ENCODE measurements around the gene TMPRSS3.

The TMPRSS3 gene

DNA sequence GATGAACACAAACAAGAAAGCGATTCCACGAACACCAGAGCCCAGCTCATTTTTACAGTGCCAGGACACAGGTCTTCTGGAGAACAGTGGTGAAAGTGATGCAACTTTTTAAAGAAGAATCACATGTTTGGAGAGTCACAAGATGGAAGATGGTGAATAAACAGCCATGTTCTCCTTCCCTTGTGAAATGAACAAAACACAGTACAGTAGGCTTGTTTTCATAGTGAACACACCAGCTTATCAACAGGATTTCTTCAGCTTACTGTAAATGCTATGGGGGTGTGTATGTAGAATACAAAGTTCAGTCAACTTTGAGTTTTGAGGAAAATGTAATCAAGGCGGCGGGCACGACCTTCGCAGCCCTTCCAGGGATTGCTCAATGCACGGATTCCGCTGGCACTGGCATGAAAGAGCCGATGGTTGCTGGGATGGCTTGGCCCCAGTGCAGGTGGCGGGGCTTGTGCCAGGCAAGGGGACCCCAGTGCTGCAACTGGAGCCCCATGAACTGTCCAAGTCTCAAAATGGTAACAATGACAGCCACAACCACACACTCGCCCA is 9.7 kb downstream of the TMPRSS3 start:
- H3K9me3 ChIP-seq (ENCODE audit: control insufficient read depth, insufficient read depth, low read length) = no peaks in the 10 kb centered on the region
- peaks cover 26% of the 10 kb centered on the region for H3K27me3 ChIP-seq (ENCODE audit: control insufficient read depth, low read length)
- no peaks in the 10 kb centered on the region for H3K79me2 ChIP-seq (ENCODE audit: control insufficient read depth, low read length)
- H3K4me1 ChIP-seq (ENCODE audit: control insufficient read depth, low read length) = peaks cover 15% of the 10 kb centered on the region
- H3K9me2 ChIP-seq (replicated peaks; ENCODE audit: control insufficient read depth, low read length) = no peaks in the 10 kb centered on the region
- H3K27ac ChIP-seq (ENCODE audit: low read depth, low read length) = no peak overlapping the region
- TF ChIP-seq, protein P1, sequence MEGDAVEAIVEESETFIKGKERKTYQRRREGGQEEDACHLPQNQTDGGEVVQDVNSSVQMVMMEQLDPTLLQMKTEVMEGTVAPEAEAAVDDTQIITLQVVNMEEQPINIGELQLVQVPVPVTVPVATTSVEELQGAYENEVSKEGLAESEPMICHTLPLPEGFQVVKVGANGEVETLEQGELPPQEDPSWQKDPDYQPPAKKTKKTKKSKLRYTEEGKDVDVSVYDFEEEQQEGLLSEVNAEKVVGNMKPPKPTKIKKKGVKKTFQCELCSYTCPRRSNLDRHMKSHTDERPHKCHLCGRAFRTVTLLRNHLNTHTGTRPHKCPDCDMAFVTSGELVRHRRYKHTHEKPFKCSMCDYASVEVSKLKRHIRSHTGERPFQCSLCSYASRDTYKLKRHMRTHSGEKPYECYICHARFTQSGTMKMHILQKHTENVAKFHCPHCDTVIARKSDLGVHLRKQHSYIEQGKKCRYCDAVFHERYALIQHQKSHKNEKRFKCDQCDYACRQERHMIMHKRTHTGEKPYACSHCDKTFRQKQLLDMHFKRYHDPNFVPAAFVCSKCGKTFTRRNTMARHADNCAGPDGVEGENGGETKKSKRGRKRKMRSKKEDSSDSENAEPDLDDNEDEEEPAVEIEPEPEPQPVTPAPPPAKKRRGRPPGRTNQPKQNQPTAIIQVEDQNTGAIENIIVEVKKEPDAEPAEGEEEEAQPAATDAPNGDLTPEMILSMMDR (IDR thresholded peaks at IDR 0.05; ENCODE audit: low read depth, low read length, poor library complexity, severe bottlenecking) = no peak
- no peak for TF ChIP-seq EZH2phosphoT487 (IDR thresholded peaks at IDR 0.05; ENCODE audit: borderline replicate concordance, low read length)
- no peaks in the 10 kb centered on the region for H4K20me1 ChIP-seq (ENCODE audit: control insufficient read depth, insufficient read depth, low read depth, low read length)
- no peaks in the 10 kb centered on the region for H3K36me3 ChIP-seq (ENCODE audit: control insufficient read depth, low read length)
- no peak overlapping the region for H3K4me3 ChIP-seq (ENCODE audit: low read length)
- no peak overlapping the region for H3K4me2 ChIP-seq (ENCODE audit: low read length)
- H3F3A ChIP-seq (ENCODE audit: control insufficient read depth, insufficient read depth) = no peaks in the 10 kb centered on the region

DNA sequence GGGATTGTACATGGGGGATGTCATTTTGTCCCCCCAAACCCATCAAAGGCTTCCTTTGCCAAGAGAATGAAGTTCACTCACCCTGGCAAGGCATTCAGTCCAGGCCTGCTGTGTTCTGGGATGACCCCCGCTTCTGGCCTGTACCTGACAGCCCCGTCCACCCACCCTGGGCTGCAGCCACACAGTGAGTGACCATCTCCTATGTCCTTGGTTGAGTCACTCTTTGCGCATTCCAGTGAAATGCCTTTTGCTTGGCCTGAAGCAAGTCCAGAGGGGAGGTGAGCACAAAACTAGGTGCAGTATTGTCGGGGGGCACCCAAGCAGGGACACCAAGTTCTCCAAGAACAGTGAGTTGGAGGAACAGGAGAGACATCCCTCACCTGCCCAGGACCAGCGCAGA is 10.2 kb downstream of the TMPRSS3 start:
- H3K27ac ChIP-seq (ENCODE audit: low read depth, low read length) = no peak overlapping the region
- no peak overlapping the region for H3K4me2 ChIP-seq (ENCODE audit: low read length)
- no peaks in the 10 kb centered on the region for H3K9me2 ChIP-seq (replicated peaks; ENCODE audit: control insufficient read depth, low read length)
- TF ChIP-seq, protein P1 (IDR thresholded peaks at IDR 0.05; ENCODE audit: low read depth, low read length, poor library complexity, severe bottlenecking) = no peak
- TF ChIP-seq EZH2phosphoT487 (IDR thresholded peaks at IDR 0.05; ENCODE audit: borderline replicate concordance, low read length) = no peak
- no peaks in the 10 kb centered on the region for H3K9me3 ChIP-seq (ENCODE audit: control insufficient read depth, insufficient read depth, low read length)
- peaks cover 24% of the 10 kb centered on the region for H3K27me3 ChIP-seq (ENCODE audit: control insufficient read depth, low read length)
- H3K79me2 ChIP-seq (ENCODE audit: control insufficient read depth, low read length) = no peaks in the 10 kb centered on the region
- H4K20me1 ChIP-seq (ENCODE audit: control insufficient read depth, insufficient read depth, low read depth, low read length) = no peaks in the 10 kb centered on the region
- peaks cover 15% of the 10 kb centered on the region for H3K4me1 ChIP-seq (ENCODE audit: control insufficient read depth, low read length)
- H3F3A ChIP-seq (ENCODE audit: control insufficient read depth, insufficient read depth) = no peaks in the 10 kb centered on the region
- no peaks in the 10 kb centered on the region for H3K36me3 ChIP-seq (ENCODE audit: control insufficient read depth, low read length)
- H3K4me3 ChIP-seq (ENCODE audit: low read length) = no peak overlapping the region

GRCh38 chr21:42384989-42385388 is 10.9 kb downstream of the TMPRSS3 start:
- no peaks in the 10 kb centered on the region for H3K9me3 ChIP-seq (ENCODE audit: control insufficient read depth, insufficient read depth, low read length)
- no peak overlapping the region for H3K4me3 ChIP-seq (ENCODE audit: low read length)
- no peaks in the 10 kb centered on the region for H3K79me2 ChIP-seq (ENCODE audit: control insufficient read depth, low read length)
- no peaks in the 10 kb centered on the region for H4K20me1 ChIP-seq (ENCODE audit: control insufficient read depth, insufficient read depth, low read depth, low read length)
- H3K36me3 ChIP-seq (ENCODE audit: control insufficient read depth, low read length) = no peaks in the 10 kb centered on the region
- H3F3A ChIP-seq (ENCODE audit: control insufficient read depth, insufficient read depth) = no peaks in the 10 kb centered on the region
- H3K27me3 ChIP-seq (ENCODE audit: control insufficient read depth, low read length) = peaks cover 23% of the 10 kb centered on the region
- H3K27ac ChIP-seq (ENCODE audit: low read depth, low read length) = no peak overlapping the region
- H3K4me2 ChIP-seq (ENCODE audit: low read length) = no peak overlapping the region
- no peaks in the 10 kb centered on the region for H3K9me2 ChIP-seq (replicated peaks; ENCODE audit: control insufficient read depth, low read length)
- peaks cover 15% of the 10 kb centered on the region for H3K4me1 ChIP-seq (ENCODE audit: control insufficient read depth, low read length)
- TF ChIP-seq, protein P1 (IDR thresholded peaks at IDR 0.05; ENCODE audit: low read depth, low read length, poor library complexity, severe bottlenecking) = no peak
- no peak for TF ChIP-seq EZH2phosphoT487 (IDR thresholded peaks at IDR 0.05; ENCODE audit: borderline replicate concordance, low read length)
